Gastroesophageal sphincter (tissue), 4 donors: Measurements from ENCODE around the gene MMP2. TPM values are rescaled to one million over a fixed set of nuclear protein-coding genes. Genes with fewer than 3 reads are reported as not detected.

Source experiments
- ATAC-seq: fragments of 150-250 bp; one replicate; pipeline ENCODE4 v1.9.1; 2016; ENCODE audit warnings: mild to moderate bottlenecking, moderate library complexity
- H3K27ac ChIP-seq, 4 donors: fragments of 200-600 bp; sonication (generic) in 3 of 4; 1 replicate in 3 of 4; 2 replicates in 1 of 4; pipeline ENCODE4 v1.5.1; 2016 to 2019
- H3K27me3 ChIP-seq: fragments of 200-600 bp; sonication (generic); one replicate; pipeline ENCODE4 v1.5.1; 2019
- H3K36me3 ChIP-seq, 2 donors: fragments of 200-600 bp; sonication (generic); one replicate each; pipeline ENCODE4 v1.5.1; 2019; ENCODE audit warnings: control low read depth in 1 of 2
- H3K4me1 ChIP-seq, 3 donors: fragments of 200-600 bp; sonication (generic); 1 replicate in 2 of 3; 2 replicates in 1 of 3; pipeline ENCODE4 v1.5.1; 2016 to 2019; ENCODE audit warnings: control low read depth in 2 of 3
- H3K4me3 ChIP-seq, 2 donors: fragments of 200-600 bp; sonication (generic); one replicate each; pipeline ENCODE4 v1.5.1; 2019; ENCODE audit warnings: mild to moderate bottlenecking in 1 of 2, moderate library complexity in 1 of 2
- H3K9me3 ChIP-seq, 3 donors: fragments of 200-600 bp; sonication (generic); one replicate each; pipeline ENCODE4 v1.5.1; 2017 to 2019; ENCODE audit warnings: control low read depth in 2 of 3
- EP300 ChIP-seq: sonication (generic); formaldehyde crosslinking; IDR thresholded peaks from one replicate; pipeline ENCODE4 v1.6.1; 2017; ENCODE audit warnings: antibody characterized with exemption, mild to moderate bottlenecking
- POLR2A ChIP-seq, 2 donors: fragments of 450-650 bp; IDR thresholded peaks; one replicate each; pipeline ENCODE4 v1.6.1; 2017; ENCODE audit warnings: antibody characterized with exemption in 2 of 2, mild to moderate bottlenecking in 2 of 2, moderate library complexity in 1 of 2
- POLR2AphosphoS5 ChIP-seq: sonication (generic); formaldehyde crosslinking; IDR thresholded peaks from one replicate; pipeline ENCODE4 v1.6.1; 2017; ENCODE audit warnings: antibody characterized with exemption
- WGBS, 2 donors: methylation state at CpG; one replicate each; pipeline ENCODE4 v1.1.5; 2018; ENCODE audit warnings: low coverage in 1 of 2; 5-methylcytosine and 5-hydroxymethylcytosine counted together
- total RNA-seq, 4 donors: library from RNA; depleted of rRNA; stranded (reverse); fragments of >200 nt; gene quantifications; one replicate each; pipeline ENCODE4 v1.1.0, GENCODE V29; 2016
- TF ChIP-seq, protein P1 (sequence below), 4 experiments: fragments of 200-600 bp in 2 of 4; fragments of 450-650 bp in 2 of 4; sonication (generic) in 1 of 4; IDR thresholded peaks; one replicate each; pipeline ENCODE4 v1.5.1; 2017 to 2019; ENCODE audit warnings: antibody characterized with exemption in 4 of 4, mild to moderate bottlenecking in 2 of 4, moderate library complexity in 2 of 4

Gene MMP2
- total RNA-seq, 4 donors from 2014 or later: 155 to 309 (median 265) TPM

- H3K4me1 ChIP-seq: no peaks in the 10 kb centered on the region
- 55% methylated on average over 2 of the region's 2 CpGs; no CpG with 5 or more reads in 1 of the 2 donors for WGBS, 2 donors
- ATAC-seq: no peak
- no peak for TF ChIP-seq POLR2AphosphoS5
- no peak for TF ChIP-seq EP300
- TF ChIP-seq, protein P1, sequence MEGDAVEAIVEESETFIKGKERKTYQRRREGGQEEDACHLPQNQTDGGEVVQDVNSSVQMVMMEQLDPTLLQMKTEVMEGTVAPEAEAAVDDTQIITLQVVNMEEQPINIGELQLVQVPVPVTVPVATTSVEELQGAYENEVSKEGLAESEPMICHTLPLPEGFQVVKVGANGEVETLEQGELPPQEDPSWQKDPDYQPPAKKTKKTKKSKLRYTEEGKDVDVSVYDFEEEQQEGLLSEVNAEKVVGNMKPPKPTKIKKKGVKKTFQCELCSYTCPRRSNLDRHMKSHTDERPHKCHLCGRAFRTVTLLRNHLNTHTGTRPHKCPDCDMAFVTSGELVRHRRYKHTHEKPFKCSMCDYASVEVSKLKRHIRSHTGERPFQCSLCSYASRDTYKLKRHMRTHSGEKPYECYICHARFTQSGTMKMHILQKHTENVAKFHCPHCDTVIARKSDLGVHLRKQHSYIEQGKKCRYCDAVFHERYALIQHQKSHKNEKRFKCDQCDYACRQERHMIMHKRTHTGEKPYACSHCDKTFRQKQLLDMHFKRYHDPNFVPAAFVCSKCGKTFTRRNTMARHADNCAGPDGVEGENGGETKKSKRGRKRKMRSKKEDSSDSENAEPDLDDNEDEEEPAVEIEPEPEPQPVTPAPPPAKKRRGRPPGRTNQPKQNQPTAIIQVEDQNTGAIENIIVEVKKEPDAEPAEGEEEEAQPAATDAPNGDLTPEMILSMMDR (IDR thresholded peaks at IDR 0.05): no peak
- no peak for TF ChIP-seq POLR2A (IDR thresholded peaks at IDR 0.05)
- H3K9me3 ChIP-seq: no peaks in the 10 kb centered on the region
- H3K4me3 ChIP-seq: no peak overlapping the region
- no peaks in the 10 kb centered on the region for H3K36me3 ChIP-seq
- no peak overlapping the region for H3K27ac ChIP-seq
- no peaks in the 10 kb centered on the region for H3K27me3 ChIP-seq
Measured at GRCh38 chr16:55453909-55454308, 25.1 kb upstream of the MMP2 start.

- Histone ChIP-seq H3K9me3 (no peaks in the 10 kb centered on the region), H3K4me1 (no peaks in the 10 kb centered on the region), H3K36me3 (no peaks in the 10 kb centered on the region), H3K4me3 (no peak overlapping the region), H3K27me3 (no peaks in the 10 kb centered on the region), H3K27ac (no peak overlapping the region)
- TF ChIP-seq POLR2AphosphoS5: no peak
- TF ChIP-seq POLR2A (IDR thresholded peaks at IDR 0.05): no peak
- TF ChIP-seq, protein P1 (IDR thresholded peaks at IDR 0.05): no peak
- TF ChIP-seq EP300: no peak
- 60 to 98% methylated on average over 3 to 5 of the region's 6 CpGs for WGBS, 2 donors
- ATAC-seq: no peak
Measured at GRCh38 chr16:55454861-55455260, 24.1 kb upstream of the MMP2 start.

- no peak overlapping the region for H3K4me3 ChIP-seq
- no peak for TF ChIP-seq POLR2A (IDR thresholded peaks at IDR 0.05)
- TF ChIP-seq, protein P1 (IDR thresholded peaks at IDR 0.05): no peak
- TF ChIP-seq POLR2AphosphoS5: no peak
- TF ChIP-seq EP300: no peak
- ATAC-seq: no peak
- no peaks in the 10 kb centered on the region for H3K36me3 ChIP-seq
- no peaks in the 10 kb centered on the region for H3K27me3 ChIP-seq
- H3K27ac ChIP-seq: no peak overlapping the region
- H3K9me3 ChIP-seq: no peaks in the 10 kb centered on the region
- WGBS, 2 donors: 71 to 72% methylated on average over 4 to 5 of the region's 6 CpGs
- H3K4me1 ChIP-seq: peaks cover 0 to 4% (median 0%) of the 10 kb centered on the region in 3 donors
Measured at GRCh38 chr16:55462241-55462640, 16.8 kb upstream of the MMP2 start.

DNA sequence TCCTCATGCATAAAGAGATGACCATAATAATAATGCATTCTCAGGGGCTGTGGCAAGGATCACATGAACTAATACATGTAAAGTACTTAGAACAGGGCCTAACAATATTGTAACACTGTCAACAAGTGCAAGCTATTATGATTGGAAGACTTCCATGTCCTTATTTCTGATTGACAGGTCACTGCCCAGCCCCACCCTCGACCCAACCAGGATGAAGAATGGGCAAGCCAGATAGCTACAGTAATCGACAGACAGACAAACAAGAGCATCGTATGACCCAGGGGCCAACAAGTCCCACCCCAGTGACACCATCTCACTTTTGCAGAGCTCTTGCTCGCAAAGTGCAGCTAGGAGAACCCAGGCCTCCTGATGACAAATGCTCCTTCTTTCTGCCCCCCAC is 14.6 kb upstream of the MMP2 start:
- Histone ChIP-seq H3K27ac (no peak overlapping the region), H3K4me1 (peaks cover 0 to 4% (median 0%) of the 10 kb centered on the region in 3 donors), H3K27me3 (no peaks in the 10 kb centered on the region), H3K4me3 (no peak overlapping the region), H3K9me3 (no peaks in the 10 kb centered on the region), H3K36me3 (no peaks in the 10 kb centered on the region)
- 0 to 14% methylated on average over 1 of the region's 4 CpGs for WGBS, 2 donors
- ATAC-seq: no peak
- TF ChIP-seq POLR2A (IDR thresholded peaks at IDR 0.05) (no peak), POLR2AphosphoS5 (no peak), EP300 (no peak)
- TF ChIP-seq, protein P1 (IDR thresholded peaks at IDR 0.05): no peak

- Histone ChIP-seq H3K4me1 (peaks cover 0 to 4% (median 0%) of the 10 kb centered on the region in 3 donors), H3K9me3 (no peaks in the 10 kb centered on the region), H3K27me3 (no peaks in the 10 kb centered on the region), H3K4me3 (no peak overlapping the region), H3K36me3 (no peaks in the 10 kb centered on the region), H3K27ac (no peak overlapping the region)
- ATAC-seq: peak; percentile 90
- TF ChIP-seq POLR2A (IDR thresholded peaks at IDR 0.05): no peak
- TF ChIP-seq EP300: no peak
- TF ChIP-seq POLR2AphosphoS5: peak; percentile 22
- TF ChIP-seq, protein P1 (IDR thresholded peaks at IDR 0.05): peak; percentile 99 to 100 (median 100)
- WGBS, 2 donors: 46 to 55% methylated on average over 7 to 10 of the region's 19 CpGs
Measured at GRCh38 chr16:55465077-55465896, 13.7 kb upstream of the MMP2 start.
